AG10803 (cell line): ENCODE data around the gene FEN1.

Experiments
- DNase-seq: peaks from one replicate; pipeline ENCODE4 v3.0.0; 2010; ENCODE audit warnings: low read depth
- H3K4me3 ChIP-seq: 2 replicates; pipeline ENCODE4 v1.5.1; 2011; ENCODE audit warnings: mild to moderate bottlenecking, low read length, control low read depth
- TF ChIP-seq, protein P1 (sequence below): conservative IDR thresholded peaks from 2 replicates; pipeline ENCODE4 v1.5.1; 2011; ENCODE audit warnings: mild to moderate bottlenecking, low read length, control low read depth, inconsistent platforms

Gene FEN1

DNA sequence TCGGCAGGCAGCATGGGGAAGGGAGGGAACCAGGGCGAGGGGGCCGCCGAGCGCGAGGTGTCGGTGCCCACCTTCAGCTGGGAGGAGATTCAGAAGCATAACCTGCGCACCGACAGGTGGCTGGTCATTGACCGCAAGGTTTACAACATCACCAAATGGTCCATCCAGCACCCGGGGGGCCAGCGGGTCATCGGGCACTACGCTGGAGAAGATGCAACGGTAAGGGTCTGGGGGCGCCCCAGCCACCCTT is 35.6 kb downstream of the FEN1 start:
- TF ChIP-seq, protein P1, sequence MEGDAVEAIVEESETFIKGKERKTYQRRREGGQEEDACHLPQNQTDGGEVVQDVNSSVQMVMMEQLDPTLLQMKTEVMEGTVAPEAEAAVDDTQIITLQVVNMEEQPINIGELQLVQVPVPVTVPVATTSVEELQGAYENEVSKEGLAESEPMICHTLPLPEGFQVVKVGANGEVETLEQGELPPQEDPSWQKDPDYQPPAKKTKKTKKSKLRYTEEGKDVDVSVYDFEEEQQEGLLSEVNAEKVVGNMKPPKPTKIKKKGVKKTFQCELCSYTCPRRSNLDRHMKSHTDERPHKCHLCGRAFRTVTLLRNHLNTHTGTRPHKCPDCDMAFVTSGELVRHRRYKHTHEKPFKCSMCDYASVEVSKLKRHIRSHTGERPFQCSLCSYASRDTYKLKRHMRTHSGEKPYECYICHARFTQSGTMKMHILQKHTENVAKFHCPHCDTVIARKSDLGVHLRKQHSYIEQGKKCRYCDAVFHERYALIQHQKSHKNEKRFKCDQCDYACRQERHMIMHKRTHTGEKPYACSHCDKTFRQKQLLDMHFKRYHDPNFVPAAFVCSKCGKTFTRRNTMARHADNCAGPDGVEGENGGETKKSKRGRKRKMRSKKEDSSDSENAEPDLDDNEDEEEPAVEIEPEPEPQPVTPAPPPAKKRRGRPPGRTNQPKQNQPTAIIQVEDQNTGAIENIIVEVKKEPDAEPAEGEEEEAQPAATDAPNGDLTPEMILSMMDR = no peak
- peak overlapping the region; percentile 84 for H3K4me3 ChIP-seq
- DNase-seq = no peak

DNA sequence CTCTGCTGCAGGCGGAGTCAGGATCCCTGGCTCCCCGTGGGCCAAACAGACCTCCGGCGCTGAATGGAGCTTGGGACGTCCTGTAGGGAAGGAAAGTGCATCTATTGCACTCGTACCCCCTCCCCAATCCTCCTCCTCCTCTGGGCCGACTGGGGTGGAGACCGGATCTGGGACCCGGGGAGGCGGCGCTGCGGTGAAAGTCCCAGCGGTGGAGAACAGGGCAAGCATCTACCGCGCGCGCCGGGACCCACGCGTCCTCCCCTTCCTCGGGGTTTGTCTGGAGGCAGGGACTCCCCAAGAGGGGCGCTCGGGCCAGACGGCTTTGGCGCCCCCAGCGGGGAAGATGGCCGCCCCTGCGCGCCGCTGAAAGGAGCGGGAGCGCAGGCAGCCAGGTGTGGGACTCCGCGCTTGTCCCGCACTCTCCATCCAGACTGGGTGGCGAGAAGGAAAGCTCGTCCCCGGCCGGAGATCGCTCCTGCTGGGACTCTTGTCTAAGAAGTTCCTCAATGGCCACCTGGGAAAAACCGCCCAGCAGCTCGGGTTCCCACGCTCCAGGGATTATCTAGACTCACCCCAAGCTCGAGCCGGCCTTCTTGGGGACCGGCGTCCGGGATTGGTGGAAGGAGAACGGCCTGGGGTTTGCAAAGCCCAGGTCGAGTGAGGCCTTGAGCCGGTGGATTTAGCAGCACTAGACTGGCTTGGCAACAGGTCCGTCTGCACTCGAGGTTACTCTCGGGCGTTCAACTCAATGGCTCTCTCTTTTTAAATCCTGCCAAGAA is 36.1 kb downstream of the FEN1 start:
- H3K4me3 ChIP-seq = peak overlapping the region; percentile 84
- TF ChIP-seq, protein P1 = peak; percentile 37
- peak; percentile 24 for DNase-seq

DNA sequence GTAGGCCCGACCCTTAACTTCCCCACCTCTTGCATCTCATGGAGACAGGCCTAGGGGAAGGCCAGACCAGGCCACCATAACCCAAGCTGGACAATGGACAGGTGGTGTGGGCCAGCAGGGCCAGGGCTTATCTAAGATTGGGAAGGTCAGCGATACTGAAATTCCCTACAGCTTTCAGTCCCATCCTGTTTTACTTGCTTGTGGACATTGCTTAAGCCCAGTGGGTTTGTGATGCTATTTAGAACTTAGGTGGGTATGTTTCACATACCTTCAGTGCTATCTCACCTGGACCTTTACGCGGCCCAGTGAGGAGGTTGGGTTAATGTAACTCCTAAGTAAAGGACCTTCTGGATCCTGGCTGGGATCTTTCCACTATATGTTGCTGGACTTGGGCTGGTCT is 37.1 kb downstream of the FEN1 start:
- peak overlapping the region; percentile 84 for H3K4me3 ChIP-seq
- no peak for DNase-seq
- TF ChIP-seq, protein P1 = no peak

DNA sequence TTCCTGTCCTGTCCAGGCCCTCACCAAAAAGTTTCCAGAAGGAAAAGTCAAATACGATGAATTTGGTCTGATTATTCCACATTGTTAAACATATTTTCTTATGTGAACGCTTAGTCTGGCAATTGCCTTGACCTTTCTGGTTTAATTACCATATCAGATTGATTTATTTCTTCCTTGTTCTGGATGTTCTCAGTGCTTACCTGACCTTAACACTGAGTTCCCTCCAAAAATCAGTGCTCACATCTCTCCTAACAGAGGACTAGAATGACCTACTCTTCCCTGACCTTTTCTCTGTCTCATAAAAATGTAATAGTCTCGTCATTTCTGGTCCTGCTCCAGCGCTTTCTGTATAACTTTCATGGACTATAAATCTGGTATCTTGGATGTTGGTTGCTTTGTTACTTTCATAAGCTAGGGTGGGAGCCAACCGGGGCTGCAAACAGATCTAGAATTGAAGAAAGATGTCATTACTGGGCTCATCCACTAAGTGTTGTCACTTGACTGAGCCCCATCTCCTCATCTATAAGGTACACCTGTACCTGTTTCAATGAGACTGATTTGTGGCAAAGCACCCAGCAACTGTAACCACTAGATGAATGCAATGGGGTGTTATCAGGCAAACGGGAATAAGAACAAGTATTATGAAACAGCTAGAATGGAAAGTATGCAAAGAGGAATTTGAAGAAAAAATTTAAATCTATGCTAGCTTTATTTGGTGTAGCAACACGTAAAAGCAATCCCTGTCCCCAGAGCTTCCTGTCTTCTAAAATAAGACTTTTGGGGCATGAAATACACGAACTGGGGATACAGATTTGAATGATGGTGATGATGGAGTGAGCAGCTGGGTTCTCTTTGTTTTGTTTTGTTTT is 37.8 kb downstream of the FEN1 start:
- peak overlapping the region; percentile 84 for H3K4me3 ChIP-seq
- TF ChIP-seq, protein P1 = no peak
- peak; percentile 65 for DNase-seq

DNA sequence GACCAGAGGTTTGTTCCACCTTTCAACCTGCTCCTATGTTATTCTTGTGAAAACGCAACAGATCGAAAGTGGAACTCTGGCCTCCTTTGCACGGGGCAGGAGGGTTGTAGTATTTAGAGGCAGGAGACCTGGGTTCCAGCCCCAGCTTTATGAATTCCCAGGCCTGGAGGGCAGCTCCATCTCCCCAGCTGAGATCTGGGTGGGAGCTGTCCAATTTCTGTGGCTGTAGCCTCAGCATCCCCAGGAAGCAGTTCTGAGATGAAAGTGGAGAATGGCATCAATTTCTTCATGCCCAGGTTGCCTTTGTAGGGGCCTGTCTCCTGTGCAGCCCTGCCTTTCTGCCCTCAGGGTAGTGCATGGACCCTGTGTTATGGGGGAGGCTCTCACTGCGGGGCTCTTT is 39.5 kb downstream of the FEN1 start:
- H3K4me3 ChIP-seq = no peak overlapping the region
- TF ChIP-seq, protein P1 = no peak
- DNase-seq = no peak

DNA sequence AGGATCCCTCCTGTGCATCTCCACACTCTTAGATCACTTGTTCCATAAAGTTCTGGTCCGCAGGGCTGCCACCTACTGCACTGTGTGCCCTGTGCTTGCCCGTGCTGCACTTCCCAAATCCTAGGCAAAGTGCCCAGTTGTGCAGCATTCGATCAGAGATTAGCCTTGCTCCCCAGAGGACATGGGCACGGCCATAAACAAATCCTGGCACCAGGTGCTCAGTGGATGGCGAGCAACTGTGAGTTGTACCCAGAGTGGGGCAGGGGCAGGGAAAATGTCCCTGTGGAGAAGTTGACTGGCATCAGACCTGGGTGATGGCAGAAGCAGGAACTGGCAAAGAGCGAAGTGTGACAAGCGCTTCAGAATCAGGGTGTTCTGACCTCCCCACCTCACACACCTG is 40.0 kb downstream of the FEN1 start:
- no peak for DNase-seq
- TF ChIP-seq, protein P1 = no peak
- no peak overlapping the region for H3K4me3 ChIP-seq

DNA sequence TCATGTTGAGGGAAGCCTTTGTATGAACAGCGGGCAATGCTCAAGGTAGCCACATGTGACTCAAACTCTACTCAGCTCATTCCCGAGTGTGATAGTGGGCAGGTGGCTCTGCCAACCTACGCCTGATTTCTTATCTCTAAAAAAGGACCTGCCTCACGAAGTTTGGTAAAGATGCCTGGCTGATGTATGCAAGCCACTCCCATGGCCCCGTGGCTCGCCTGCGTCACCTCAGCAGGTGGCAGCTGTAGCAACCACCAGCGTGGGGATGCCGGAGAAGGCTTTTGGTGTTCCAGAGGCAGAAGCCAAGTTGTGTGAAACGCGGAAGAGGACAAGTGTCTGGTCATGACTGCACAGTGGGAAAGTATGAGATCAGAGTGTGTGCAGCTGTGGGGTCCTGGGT is 40.8 kb downstream of the FEN1 start:
- H3K4me3 ChIP-seq = no peak overlapping the region
- no peak for DNase-seq
- TF ChIP-seq, protein P1 = no peak
